Measurements from ENCODE around the gene SLC44A4.

DNA sequence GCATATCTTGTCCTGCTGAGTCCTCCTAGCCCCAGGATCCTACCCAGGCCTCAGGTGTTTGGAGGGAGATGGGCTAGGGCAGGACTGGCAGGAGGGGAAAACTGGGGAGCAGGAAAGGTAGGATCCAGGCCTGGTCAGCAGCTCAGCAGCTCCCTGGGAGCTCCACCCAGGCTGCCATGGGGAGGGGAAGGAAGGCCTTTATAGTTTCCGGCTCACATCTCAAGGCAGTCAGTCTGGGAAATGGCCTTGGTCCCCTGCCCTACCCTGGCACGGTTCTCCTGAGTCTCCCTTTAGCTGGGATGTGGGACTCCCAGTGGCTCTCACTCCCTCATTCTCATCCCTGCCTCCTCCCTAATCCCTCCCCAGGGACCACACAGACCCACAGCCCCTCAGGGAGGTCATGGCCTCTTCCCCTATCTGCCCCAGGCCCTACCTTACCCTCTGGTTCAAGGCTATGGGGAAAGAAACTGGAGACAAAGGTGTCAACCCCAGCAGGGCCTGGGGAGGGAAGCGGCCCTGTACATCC is 1.6 kb downstream of the SLC44A4 start:
- no peak for TF ChIP-seq RNF2 (IDR thresholded peaks at IDR 0.05)
- TF ChIP-seq, protein P1, sequence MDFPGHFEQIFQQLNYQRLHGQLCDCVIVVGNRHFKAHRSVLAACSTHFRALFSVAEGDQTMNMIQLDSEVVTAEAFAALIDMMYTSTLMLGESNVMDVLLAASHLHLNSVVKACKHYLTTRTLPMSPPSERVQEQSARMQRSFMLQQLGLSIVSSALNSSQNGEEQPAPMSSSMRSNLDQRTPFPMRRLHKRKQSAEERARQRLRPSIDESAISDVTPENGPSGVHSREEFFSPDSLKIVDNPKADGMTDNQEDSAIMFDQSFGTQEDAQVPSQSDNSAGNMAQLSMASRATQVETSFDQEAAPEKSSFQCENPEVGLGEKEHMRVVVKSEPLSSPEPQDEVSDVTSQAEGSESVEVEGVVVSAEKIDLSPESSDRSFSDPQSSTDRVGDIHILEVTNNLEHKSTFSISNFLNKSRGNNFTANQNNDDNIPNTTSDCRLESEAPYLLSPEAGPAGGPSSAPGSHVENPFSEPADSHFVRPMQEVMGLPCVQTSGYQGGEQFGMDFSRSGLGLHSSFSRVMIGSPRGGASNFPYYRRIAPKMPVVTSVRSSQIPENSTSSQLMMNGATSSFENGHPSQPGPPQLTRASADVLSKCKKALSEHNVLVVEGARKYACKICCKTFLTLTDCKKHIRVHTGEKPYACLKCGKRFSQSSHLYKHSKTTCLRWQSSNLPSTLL (IDR thresholded peaks at IDR 0.05) = no peak
